ENCODE data around the gene CALCOCO2.
A peak's percentile ranks its signal among the peaks of the same experiment; 100 is the strongest.

Gene CALCOCO2

DNA sequence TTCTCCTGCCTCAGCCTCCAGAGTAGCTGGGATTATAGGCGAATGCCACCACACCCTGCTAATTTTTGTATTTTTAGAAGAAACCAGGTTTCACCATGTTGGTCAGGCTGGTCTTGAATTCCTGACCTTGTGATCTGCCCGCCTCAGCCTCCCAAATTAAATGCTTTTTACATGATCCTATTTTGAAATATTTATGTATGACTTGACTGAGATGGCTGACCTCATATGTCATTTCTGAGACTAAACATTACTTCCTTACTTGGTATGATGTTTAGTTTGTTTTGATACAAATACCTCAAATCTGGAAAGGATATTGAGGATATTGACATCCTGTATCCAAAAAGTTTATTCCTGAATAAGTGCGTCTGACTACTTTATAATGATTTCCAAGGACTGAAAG, 11.9 kb downstream of the CALCOCO2 start:
- H3K4me3 ChIP-seq (ENCODE audit: low read depth, low read length), result no peak overlapping the region
- TF ChIP-seq, protein P1, sequence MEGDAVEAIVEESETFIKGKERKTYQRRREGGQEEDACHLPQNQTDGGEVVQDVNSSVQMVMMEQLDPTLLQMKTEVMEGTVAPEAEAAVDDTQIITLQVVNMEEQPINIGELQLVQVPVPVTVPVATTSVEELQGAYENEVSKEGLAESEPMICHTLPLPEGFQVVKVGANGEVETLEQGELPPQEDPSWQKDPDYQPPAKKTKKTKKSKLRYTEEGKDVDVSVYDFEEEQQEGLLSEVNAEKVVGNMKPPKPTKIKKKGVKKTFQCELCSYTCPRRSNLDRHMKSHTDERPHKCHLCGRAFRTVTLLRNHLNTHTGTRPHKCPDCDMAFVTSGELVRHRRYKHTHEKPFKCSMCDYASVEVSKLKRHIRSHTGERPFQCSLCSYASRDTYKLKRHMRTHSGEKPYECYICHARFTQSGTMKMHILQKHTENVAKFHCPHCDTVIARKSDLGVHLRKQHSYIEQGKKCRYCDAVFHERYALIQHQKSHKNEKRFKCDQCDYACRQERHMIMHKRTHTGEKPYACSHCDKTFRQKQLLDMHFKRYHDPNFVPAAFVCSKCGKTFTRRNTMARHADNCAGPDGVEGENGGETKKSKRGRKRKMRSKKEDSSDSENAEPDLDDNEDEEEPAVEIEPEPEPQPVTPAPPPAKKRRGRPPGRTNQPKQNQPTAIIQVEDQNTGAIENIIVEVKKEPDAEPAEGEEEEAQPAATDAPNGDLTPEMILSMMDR (IDR thresholded peaks at IDR 0.05; ENCODE audit: low read depth, low read length), result no peak
- DNase-seq (ENCODE audit: low read depth, low spot score), result peak; percentile 8
- in situ Hi-C loops (cut with HindIII; ENCODE audit: low sequenced_read_pairs), result no loop called here

DNA sequence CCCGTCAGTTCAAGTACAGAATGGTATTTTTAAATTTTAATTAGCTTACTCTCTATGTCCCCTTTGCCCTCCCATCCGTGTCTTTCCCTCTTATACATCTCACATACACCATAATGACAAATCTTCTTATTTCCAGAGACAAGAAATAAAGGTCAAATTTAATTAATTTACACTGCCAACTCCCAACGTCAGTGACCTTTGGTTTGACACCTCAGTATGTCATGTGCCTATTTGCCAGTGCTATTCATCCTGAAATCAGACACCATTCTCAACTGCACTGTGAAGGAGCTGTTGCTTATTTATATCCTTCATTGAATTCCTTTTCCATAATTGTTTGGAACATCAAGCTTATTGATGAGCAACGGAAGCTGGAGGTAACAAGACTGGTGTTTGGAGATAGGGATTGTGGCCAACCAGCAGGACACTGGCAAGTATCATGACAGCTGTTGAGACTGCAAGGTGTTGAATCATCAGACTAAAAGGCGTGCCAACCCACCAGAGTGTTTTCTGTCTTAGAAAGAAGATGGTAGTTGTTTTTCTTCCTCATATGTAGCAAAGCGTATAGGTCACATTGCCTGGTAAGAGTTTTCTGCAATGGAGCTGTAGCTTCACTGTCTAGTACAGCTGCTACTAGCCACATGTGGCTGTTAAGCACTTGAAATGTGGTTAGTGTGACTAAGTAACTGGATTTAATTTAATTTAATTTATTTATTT, 12.5 kb downstream of the CALCOCO2 start:
- H3K4me3 ChIP-seq (ENCODE audit: low read depth, low read length), result no peak overlapping the region
- in situ Hi-C loops (cut with HindIII; ENCODE audit: low sequenced_read_pairs), result no loop called here
- TF ChIP-seq, protein P1 (IDR thresholded peaks at IDR 0.05; ENCODE audit: low read depth, low read length), result no peak
- peak; percentile 37 for DNase-seq (ENCODE audit: low read depth, low spot score)

DNA sequence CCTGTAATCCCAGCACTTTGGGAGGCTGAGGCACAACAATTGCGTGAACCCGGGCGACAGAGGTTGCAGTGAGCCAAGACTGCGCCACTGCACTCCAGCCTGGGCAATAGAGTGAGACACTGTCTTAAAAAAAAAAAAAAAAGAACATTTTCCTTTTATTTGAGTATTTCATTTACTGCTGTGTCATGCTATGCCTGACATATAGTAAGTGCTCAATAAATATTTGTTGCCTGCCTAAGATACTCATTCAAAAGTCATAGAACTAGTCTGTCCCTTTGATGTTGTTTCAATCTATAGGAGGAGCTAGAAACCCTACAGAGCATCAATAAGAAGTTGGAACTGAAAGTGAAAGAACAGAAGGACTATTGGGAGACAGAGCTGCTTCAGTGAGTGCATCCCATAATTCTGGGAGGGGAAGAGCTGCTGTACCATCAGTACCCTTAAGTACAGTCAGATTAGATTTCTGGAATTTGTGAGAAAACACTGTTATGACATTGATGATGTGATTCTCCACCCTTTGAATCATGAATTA, 20.0 kb downstream of the CALCOCO2 start:
- DNase-seq (ENCODE audit: low read depth, low spot score), result no peak

DNA sequence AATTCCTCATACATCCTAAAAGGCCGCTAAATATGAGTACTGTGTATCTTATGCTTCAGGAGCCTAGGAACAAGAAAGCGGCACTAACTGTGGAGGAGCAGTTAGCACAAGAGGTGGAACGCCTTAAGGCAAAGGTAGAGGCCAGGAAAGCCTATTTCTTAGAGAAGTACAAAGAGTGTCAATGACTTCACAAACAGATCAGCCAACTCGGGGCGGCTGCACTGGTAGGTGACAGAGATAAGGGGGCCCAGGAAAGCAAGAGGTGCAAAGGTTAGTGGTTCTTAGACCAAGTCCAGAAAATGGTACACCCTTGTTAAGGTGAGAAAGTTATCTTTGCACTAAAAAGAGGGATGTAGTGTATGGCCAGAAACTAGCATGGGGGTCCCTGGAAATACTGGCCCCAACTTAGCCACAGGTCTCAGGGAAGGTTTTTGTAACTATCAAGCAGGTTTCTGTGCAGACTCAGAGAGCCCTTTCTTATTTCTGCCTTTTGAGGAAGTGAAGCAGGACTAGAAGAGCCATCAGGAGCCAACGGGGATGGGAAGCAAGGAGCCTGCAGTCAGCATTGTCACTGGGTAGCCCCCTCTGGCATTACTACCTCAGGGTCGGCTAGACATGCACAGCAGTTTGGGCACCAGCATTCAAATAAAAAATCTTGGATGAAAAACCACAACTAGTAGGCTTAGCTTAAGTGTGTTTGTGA, 24.1 kb downstream of the CALCOCO2 start:
- no peak for DNase-seq (ENCODE audit: low read depth, low spot score)
- H3K4me3 ChIP-seq (ENCODE audit: low read depth, low read length), result no peak overlapping the region
- TF ChIP-seq, protein P1 (IDR thresholded peaks at IDR 0.05; ENCODE audit: low read depth, low read length), result no peak
- in situ Hi-C loops (cut with HindIII; ENCODE audit: low sequenced_read_pairs), result no loop called here

More for the DNA sequence above, 20.0 kb downstream of the CALCOCO2 start:
- TF ChIP-seq, protein P1 (IDR thresholded peaks at IDR 0.05; ENCODE audit: low read depth, low read length), result no peak
- in situ Hi-C loops (cut with HindIII; ENCODE audit: low sequenced_read_pairs), result no loop called here
- H3K4me3 ChIP-seq (ENCODE audit: low read depth, low read length), result no peak overlapping the region

DNA sequence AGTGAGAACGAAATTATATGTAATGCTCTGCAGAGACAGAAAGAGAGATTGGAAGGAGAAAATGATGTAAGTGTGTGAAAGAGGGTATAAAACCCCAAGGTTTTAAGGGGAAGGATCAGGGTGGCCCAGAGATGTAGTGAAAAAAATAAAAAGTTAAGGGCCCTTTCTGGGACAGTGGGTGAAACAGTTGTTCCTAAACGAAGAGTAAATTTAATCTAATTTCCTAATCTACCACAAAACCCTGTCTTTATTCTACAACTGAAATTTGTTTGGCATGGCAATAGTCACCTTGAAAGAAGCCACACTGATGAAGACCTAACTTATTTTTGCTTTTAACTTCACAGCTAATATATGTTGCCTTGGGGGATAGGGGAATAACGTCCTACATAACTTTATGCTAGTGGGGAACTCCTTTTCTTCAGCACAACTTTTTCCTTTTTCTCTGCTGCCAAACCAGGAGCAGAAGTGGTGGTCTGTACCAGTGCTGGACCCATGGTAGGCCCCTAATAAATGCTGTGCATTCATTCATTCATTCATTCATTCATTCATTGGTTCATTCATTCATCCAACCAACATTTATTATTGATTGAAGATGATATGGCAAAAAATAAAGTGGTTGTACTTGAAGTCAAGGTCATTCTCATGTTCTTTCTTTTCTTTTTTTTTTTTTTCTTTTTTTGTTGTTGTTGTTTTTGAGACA, 25.4 kb downstream of the CALCOCO2 start:
- in situ Hi-C loops (cut with HindIII; ENCODE audit: low sequenced_read_pairs), result no loop called here
- DNase-seq (ENCODE audit: low read depth, low spot score), result no peak
- TF ChIP-seq, protein P1 (IDR thresholded peaks at IDR 0.05; ENCODE audit: low read depth, low read length), result no peak
- H3K4me3 ChIP-seq (ENCODE audit: low read depth, low read length), result no peak overlapping the region

DNA sequence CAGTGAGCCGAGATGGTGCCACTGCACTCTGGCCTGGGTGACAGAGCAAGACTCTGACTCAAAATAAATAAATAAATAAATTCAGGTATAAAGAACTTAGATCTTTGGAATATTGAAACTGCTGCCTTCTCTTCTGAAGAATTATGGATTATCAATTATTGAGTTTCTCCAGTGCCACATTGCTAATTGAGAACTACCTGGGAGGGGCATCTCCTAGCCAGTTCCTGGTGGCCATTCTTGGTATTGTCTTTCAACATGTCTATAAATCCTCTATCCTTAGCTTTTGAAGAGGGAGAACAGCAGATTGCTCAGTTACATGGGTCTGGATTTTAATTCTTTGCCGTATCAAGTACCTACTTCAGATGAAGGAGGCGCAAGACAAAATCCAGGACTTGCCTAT, 29.2 kb downstream of the CALCOCO2 start:
- TF ChIP-seq, protein P1 (IDR thresholded peaks at IDR 0.05; ENCODE audit: low read depth, low read length), result peak; percentile 6
- no peak overlapping the region for H3K4me3 ChIP-seq (ENCODE audit: low read depth, low read length)
- no peak for DNase-seq (ENCODE audit: low read depth, low spot score)
- in situ Hi-C loops (cut with HindIII; ENCODE audit: low sequenced_read_pairs), result no loop called here
